ENCODE results near the gene CABP7.

- TF ChIP-seq ZNF503 (CRISPR knock-in tag; IDR thresholded peaks at IDR 0.05) (no peak), CTCF (CRISPR knock-in tag; IDR thresholded peaks at IDR 0.05) (no peak), E2F5 (CRISPR knock-in tag; conservative IDR thresholded peaks at IDR 0.05) (no peak), GPBP1L1 (CRISPR knock-in tag; IDR thresholded peaks at IDR 0.05) (no peak), SRSF1 (optimal IDR thresholded peaks at IDR 0.05; ENCODE audit: low read depth, low read length) (no peak), PRDM4 (CRISPR knock-in tag; IDR thresholded peaks at IDR 0.05; ENCODE audit: borderline replicate concordance) (no peak), MEIS1 (CRISPR knock-in tag; IDR thresholded peaks at IDR 0.05; ENCODE audit: borderline replicate concordance) (no peak), TCF7 (IDR thresholded peaks at IDR 0.05; ENCODE audit: low read depth) (no peak), ZNF260 (CRISPR knock-in tag; IDR thresholded peaks at IDR 0.05; ENCODE audit: borderline replicate concordance, low read depth) (no peak), HOXA7 (CRISPR knock-in tag; IDR thresholded peaks at IDR 0.05) (no peak)
These were observed 31.0 kb downstream of the CABP7 start for GRCh38 chr22:29750559-29751538.
